Measurements from ENCODE around the gene RNU6-7. TPM values are rescaled to one million over a fixed set of nuclear protein-coding genes. Genes with fewer than 3 reads are reported as not detected.

Gene RNU6-7
- total and polyA plus RNA-seq, 2 donors (not counting 3 experiments of a cell fraction or from before 2014, with no cell fraction given), result not detected

GRCh38 chr14:32251530-32251929 is 49.7 kb downstream of the RNU6-7 start:
- Histone ChIP-seq H3K27ac (ENCODE audit: insufficient read depth, low read depth, low read length) (no peak overlapping the region), H3K4me3 (replicated peaks in 1 of 3; ENCODE audit: insufficient read depth in 1 of 3, low read depth in 1 of 3, low read length in 3 of 3) (no peak overlapping the region), H3K4me1 (ENCODE audit: control insufficient read depth, extremely low read depth, insufficient read depth, low read length) (no peaks in the 10 kb centered on the region), H3K9me3 (replicated peaks; ENCODE audit: control insufficient read depth, insufficient read depth, low read length) (no peaks in the 10 kb centered on the region), H2AFZ (ENCODE audit: low read depth, low read length) (peak overlapping the region; percentile 86), H3K4me2 (ENCODE audit: insufficient read depth, low read length) (no peak overlapping the region), H3K36me3 (ENCODE audit: control insufficient read depth in 2 of 2, extremely low read depth in 1 of 2, insufficient read depth in 2 of 2, low read length in 2 of 2) (no peaks in the 10 kb centered on the region), H3K79me2 (ENCODE audit: control insufficient read depth, insufficient read depth, low read length) (no peaks in the 10 kb centered on the region), H3K27me3 (ENCODE audit: control insufficient read depth in 2 of 2, insufficient read depth in 2 of 2, low read length in 2 of 2) (no peaks in the 10 kb centered on the region), H4K20me1 (replicated peaks; ENCODE audit: control insufficient read depth, extremely low read depth, insufficient read depth, low read length) (no peaks in the 10 kb centered on the region), H3K9ac (replicated peaks; ENCODE audit: extremely low read depth, insufficient read depth, low read length) (no peak overlapping the region), H3K9me1 (replicated peaks; ENCODE audit: control insufficient read depth, extremely low read depth, insufficient read depth, low read length) (no peaks in the 10 kb centered on the region)
- intact Hi-C loops (cut with micrococcal nuclease), result loop anchor here (5.0 to 10.0 kb wide), 2 partner anchors 261 to 887 kb away; no protein-coding TSS in a partner anchor
- no TSS peak for BruUV-seq (replicated peaks)
- no peak for TF ChIP-seq JUN (IDR thresholded peaks at IDR 0.05; ENCODE audit: borderline replicate concordance, insufficient read depth, insufficient read length, low read depth)
- TF ChIP-seq FOS (IDR thresholded peaks at IDR 0.05; ENCODE audit: borderline replicate concordance, insufficient read depth, low read length), result no peak
- no peak for TF ChIP-seq MAX (IDR thresholded peaks at IDR 0.05; ENCODE audit: insufficient read depth, insufficient read length)
- TF ChIP-seq POLR2AphosphoS5 (IDR thresholded peaks at IDR 0.05; ENCODE audit: insufficient read depth, low read depth, low read length), result no peak
- TF ChIP-seq GATA2 (IDR thresholded peaks at IDR 0.05; ENCODE audit: insufficient read depth, insufficient read length, low read depth, low read length), result no peak
- no peak for TF ChIP-seq MYC (IDR thresholded peaks at IDR 0.05; ENCODE audit: low read depth, low read length)
- TF ChIP-seq CTCF (IDR thresholded peaks at IDR 0.05; ENCODE audit: extremely low read depth in 1 of 2, insufficient read depth in 1 of 2, low read depth in 1 of 2, low read length in 2 of 2), result no peak
- TF ChIP-seq EZH2 (IDR thresholded peaks at IDR 0.05; ENCODE audit: borderline replicate concordance, low read depth, low read length, severe bottlenecking), result no peak
- TF ChIP-seq POLR2A (IDR thresholded peaks at IDR 0.05; ENCODE audit: low read depth, low read length), result no peak
- CTCF ChIA-PET, result interaction anchor here (0.8 to 5.8 kb wide), 12 partner anchors 41 to 802 kb away, joined by 3 to 215 read pairs (median 6); partner anchors contain the start of genes ARHGAP5 and DTD2
- POLR2A ChIA-PET, result no interaction called here
- FAIRE-seq (no peak), DNase-seq (ENCODE audit: low read depth, low spot score) (no peak)
- dilution Hi-C loops (cut with MboI; ENCODE audit: extremely low pct_ligation_motif_present, low sequenced_read_pairs), result no loop called here

Small RNA genes lying within 50 kb of the gene (small RNA-seq; reads per million reads assigned to genes)
- gene RNU6-7 (ENCODE audit: insufficient read depth, insufficient read length, low read depth, low replicate concordance) (0.88 reads per million), gene RNU6-8 (ENCODE audit: insufficient read depth, insufficient read length, low read depth, low replicate concordance) (not detected)

Other genes with a start within 250 kb of the RNU6-7 start
- gene ARHGAP5, start 124.7 kb upstream of the RNU6-7 start, total RNA-seq, result 35.9 and 36.2 TPM in 2 replicates
- 3.3 and 4.3 TPM in 2 replicates for gene ARHGAP5, start 124.7 kb upstream of the RNU6-7 start, polyA plus RNA-seq
- not detected in 2 replicates for gene RNU6-8, start 1.2 kb downstream of the RNU6-7 start, total RNA-seq
- not detected in 2 replicates for gene RNU6-8, start 1.2 kb downstream of the RNU6-7 start, polyA plus RNA-seq
- gene AKAP6, start 127.3 kb downstream of the RNU6-7 start, total RNA-seq, result 0.49 and 0.88 TPM in 2 replicates
- gene AKAP6, start 127.3 kb downstream of the RNU6-7 start, polyA plus RNA-seq, result 0.03 and 0.06 TPM in 2 replicates

Measured in endothelial cell of umbilical vein (primary cell).